Skeletal muscle tissue (tissue), 4 donors: ENCODE data around the gene TMEM169. TPM values are rescaled to one million over a fixed set of nuclear protein-coding genes. Genes with fewer than 3 reads are reported as not detected.
"Not testable (repeated sequence)": the region's sequence is repeated elsewhere in the genome, so short reads cannot be mapped to it uniquely, and the experiment has no call there.

Experiments used
- H3K27ac ChIP-seq: one replicate; pipeline ENCODE4 v1.7.0; 2013; ENCODE audit warnings: mild to moderate bottlenecking, low read depth, low read length, inconsistent platforms
- H3K27me3 ChIP-seq, 3 donors: one replicate each; pipeline ENCODE4 v1.7.0; 2013; ENCODE audit warnings: low read length in 3 of 3; ENCODE audit not compliant: control insufficient read depth in 3 of 3, insufficient read depth in 3 of 3
- H3K36me3 ChIP-seq, 3 donors: one replicate each; pipeline ENCODE4 v1.7.0; 2013; ENCODE audit warnings: low read length in 3 of 3; ENCODE audit not compliant: control insufficient read depth in 3 of 3, insufficient read depth in 3 of 3
- H3K4me1 ChIP-seq, 3 donors: one replicate each; pipeline ENCODE4 v1.7.0; 2013; ENCODE audit warnings: low read length in 3 of 3, mild to moderate bottlenecking in 3 of 3; ENCODE audit not compliant: control insufficient read depth in 3 of 3, insufficient read depth in 3 of 3
- H3K4me3 ChIP-seq, 3 donors: one replicate each; pipeline ENCODE4 v1.7.0; 2013; ENCODE audit warnings: low read length in 3 of 3
- H3K9ac ChIP-seq, 3 donors: one replicate each; pipeline ENCODE4 v1.7.0; 2013; ENCODE audit warnings: low read length in 3 of 3, mild to moderate bottlenecking in 3 of 3, moderate library complexity in 2 of 3, low read depth in 1 of 3
- H3K9me3 ChIP-seq, 3 donors: one replicate each; pipeline ENCODE4 v1.7.0; 2013; ENCODE audit warnings: low read length in 3 of 3; ENCODE audit not compliant: control insufficient read depth in 3 of 3
- total RNA-seq: library from RNA; depleted of rRNA; stranded (reverse); fragments of >200 nt; gene quantifications from one replicate; pipeline ENCODE4 v1.2.3, GENCODE V29; 2014
- donor health status: Osteomylitis.

TMEM169 gene
- total RNA-seq, 1 donor from 2014 or later: 1.6 TPM

- Histone ChIP-seq H3K9ac (no peak overlapping the region), H3K36me3 (peaks cover 0 to 2% (median 1%) of the 10 kb centered on the region in 3 donors), H3K27me3 (no peaks in the 10 kb centered on the region), H3K27ac (no peak overlapping the region), H3K4me1 (no peaks in the 10 kb centered on the region), H3K4me3 (no peak overlapping the region), H3K9me3 (no peaks in the 10 kb centered on the region)
Observed at GRCh38 chr2:216070195-216070594, 11.5 kb upstream of the TMEM169 start.

- no peak overlapping the region for H3K27ac ChIP-seq
- H3K9ac ChIP-seq: no peak overlapping the region
- no peaks in the 10 kb centered on the region for H3K9me3 ChIP-seq
- no peaks in the 10 kb centered on the region for H3K27me3 ChIP-seq
- no peaks in the 10 kb centered on the region for H3K4me1 ChIP-seq
- H3K36me3 ChIP-seq: no peaks in the 10 kb centered on the region
- H3K4me3 ChIP-seq: no peak overlapping the region
Observed at GRCh38 chr2:216071111-216071851, 10.4 kb upstream of the TMEM169 start.

- Histone ChIP-seq H3K4me3 (no peak overlapping the region), H3K9me3 (no peaks in the 10 kb centered on the region), H3K36me3 (no peaks in the 10 kb centered on the region), H3K27me3 (no peaks in the 10 kb centered on the region), H3K27ac (no peak overlapping the region), H3K9ac (no peak overlapping the region), H3K4me1 (no peaks in the 10 kb centered on the region)
Observed at GRCh38 chr2:216072473-216072872, 9.2 kb upstream of the TMEM169 start.

GRCh38 chr2:216073773-216074172 lies 7.9 kb upstream of the TMEM169 start:
- Histone ChIP-seq H3K9ac (no peak overlapping the region), H3K36me3 (no peaks in the 10 kb centered on the region), H3K27ac (no peak overlapping the region), H3K9me3 (no peaks in the 10 kb centered on the region), H3K4me1 (no peaks in the 10 kb centered on the region), H3K27me3 (no peaks in the 10 kb centered on the region), H3K4me3 (no peak overlapping the region)

- H3K27me3 ChIP-seq: no peaks in the 10 kb centered on the region
- no peak overlapping the region for H3K4me3 ChIP-seq
- no peak overlapping the region for H3K27ac ChIP-seq
- no peaks in the 10 kb centered on the region for H3K4me1 ChIP-seq
- no peaks in the 10 kb centered on the region for H3K9me3 ChIP-seq
- H3K36me3 ChIP-seq: no peaks in the 10 kb centered on the region
- no peak overlapping the region for H3K9ac ChIP-seq
Observed at GRCh38 chr2:216074380-216074779, 7.3 kb upstream of the TMEM169 start.

GRCh38 chr2:216074794-216075193 lies 6.9 kb upstream of the TMEM169 start:
- no peaks in the 10 kb centered on the region for H3K27me3 ChIP-seq

GRCh38 chr2:216075510-216076485 lies 5.9 kb upstream of the TMEM169 start:
- no peaks in the 10 kb centered on the region for H3K27me3 ChIP-seq
- H3K9ac ChIP-seq: no peak overlapping the region
- no peaks in the 10 kb centered on the region for H3K4me1 ChIP-seq
- no peak overlapping the region for H3K4me3 ChIP-seq
- H3K9me3 ChIP-seq: no peaks in the 10 kb centered on the region
- H3K36me3 ChIP-seq: no peaks in the 10 kb centered on the region
- H3K27ac ChIP-seq: no peak overlapping the region

More at GRCh38 chr2:216074794-216075193, 6.9 kb upstream of the TMEM169 start:
- H3K36me3 ChIP-seq: no peaks in the 10 kb centered on the region
- no peak overlapping the region for H3K9ac ChIP-seq
- no peak overlapping the region for H3K4me3 ChIP-seq
- no peak overlapping the region for H3K27ac ChIP-seq
- H3K9me3 ChIP-seq: no peaks in the 10 kb centered on the region
- no peaks in the 10 kb centered on the region for H3K4me1 ChIP-seq

GRCh38 chr2:216078776-216079175 lies 2.9 kb upstream of the TMEM169 start:
- Histone ChIP-seq H3K4me1 (peaks cover 8 to 12% (median 9%) of the 10 kb centered on the region in 3 donors), H3K36me3 (no peaks in the 10 kb centered on the region), H3K27me3 (peaks cover 0 to 4% (median 0%) of the 10 kb centered on the region in 3 donors), H3K27ac (no peak overlapping the region), H3K9ac (no peak overlapping the region), H3K9me3 (no peaks in the 10 kb centered on the region), H3K4me3 (no peak overlapping the region)

GRCh38 chr2:216080048-216080447 lies 1.7 kb upstream of the TMEM169 start:
- not testable (repeated sequence) for H3K9me3 ChIP-seq, H3K36me3 ChIP-seq, H3K27me3 ChIP-seq, H3K27ac ChIP-seq, H3K9ac ChIP-seq, H3K4me3 ChIP-seq
- peaks cover 8 to 12% (median 9%) of the 10 kb centered on the region in 3 donors for H3K4me1 ChIP-seq

GRCh38 chr2:216081012-216081411 lies 707 bp upstream of the TMEM169 start:
- Histone ChIP-seq H3K4me3 (peak overlapping the region; percentile 82 to 90 (median 89)), H3K9ac (peak overlapping the region; percentile 74 to 89 (median 76)), H3K4me1 (peaks cover 8 to 12% (median 9%) of the 10 kb centered on the region in 3 donors), H3K27me3 (peaks cover 0 to 4% (median 0%) of the 10 kb centered on the region in 3 donors), H3K36me3 (no peaks in the 10 kb centered on the region), H3K9me3 (no peaks in the 10 kb centered on the region), H3K27ac (no peak overlapping the region)
